ENCODE data around the gene KAT2B.

- TF ChIP-seq CTCF (IDR thresholded peaks at IDR 0.05) (no peak), POLR2A (IDR thresholded peaks at IDR 0.05) (no peak)
Observed at GRCh38 chr3:20046556-20046955, 6.3 kb downstream of the KAT2B start.
